Right lobe of liver (tissue), 6 donors: ENCODE data around the gene TBCD. TPM values are rescaled to one million over a fixed set of nuclear protein-coding genes. Genes with fewer than 3 reads are reported as not detected.

ENCODE experiments used
- ATAC-seq, 4 donors: fragments of 200-7000 bp; cut with Tn5 transposase; one replicate each; pipeline ENCODE4 v1.9.1; 2020; ENCODE audit warnings: mild to moderate bottlenecking in 4 of 4, moderate library complexity in 4 of 4
- DNase-seq, 3 donors: peaks; one replicate each; pipeline ENCODE4 v3.0.0-alpha.2; 2020
- H3K27ac ChIP-seq, 3 donors: fragments of 200-600 bp; one replicate each; pipeline ENCODE4 v1.8.0; 2022
- H3K27me3 ChIP-seq, 2 donors: fragments of 200-600 bp; one replicate each; pipeline ENCODE4 v1.8.0; 2022
- H3K36me3 ChIP-seq, 4 donors: fragments of 200-600 bp; sonication (generic) in 1 of 4; one replicate each; pipeline versions ENCODE4 v1.5.1 to v1.8.0; 2017 to 2022; ENCODE audit warnings: control low read depth in 1 of 4
- H3K4me1 ChIP-seq, 4 donors: fragments of 200-600 bp; sonication (generic) in 1 of 4; one replicate each; pipeline versions ENCODE4 v1.5.1 to v1.8.0; 2017 to 2022; ENCODE audit warnings: control low read depth in 1 of 4
- H3K4me3 ChIP-seq, 3 donors: fragments of 200-600 bp; one replicate each; pipeline ENCODE4 v1.8.0; 2022
- H3K9me3 ChIP-seq, 4 donors: fragments of 200-600 bp; sonication (generic) in 1 of 4; one replicate each; pipeline versions ENCODE4 v1.5.1 to v1.8.0; 2017 to 2022; ENCODE audit warnings: control low read depth in 1 of 4
- CTCF ChIP-seq, 4 donors: fragments of 200-600 bp in 3 of 4; fragments of 450-650 bp in 1 of 4; IDR thresholded peaks; one replicate each; pipeline versions ENCODE4 v1.5.1 to v1.8.0; 2016 to 2022; ENCODE audit warnings: antibody characterized with exemption in 4 of 4, mild to moderate bottlenecking in 2 of 4
- POLR2A ChIP-seq: fragments of 450-650 bp; IDR thresholded peaks from one replicate; pipeline ENCODE4 v1.6.1; 2017; ENCODE audit warnings: antibody characterized with exemption, mild to moderate bottlenecking
- WGBS: methylation state at CpG from one replicate; pipeline ENCODE4 v1.1.6; 2018; ENCODE audit warnings: low coverage, low lambda C conversion rate; ENCODE audit not compliant: insufficient coverage; ENCODE audit errors: missing lambda C conversion rate; 5-methylcytosine and 5-hydroxymethylcytosine counted together
- intact Hi-C, 2 donors: fragments of 100-400 bp; cut with DNase I; formaldehyde crosslinking; loops; one replicate each; pipeline versions ENCODE4 v1.11.2 to v1.14.1; 2022
- total RNA-seq, 6 experiments: library from RNA; depleted of rRNA in 2 of 6; stranded (reverse); fragments of >200 nt in 2 of 6; fragmentation: NEBNext Ultra II Directional in 3 of 6; extraction: Animal tissue kit (Norgen Biotek cat#: 25700) in 3 of 6; gene quantifications; one replicate each; pipeline versions ENCODE4 v1.1.0 to v1.2.4, GENCODE V29; 2016 to 2023
- donor health status: DM: no; HTN: yes; CAD: no.
- donor health status: DM: no; HTN: no; CAD: no.
- donor health status: DM: no; HTN: no; CAD: no.
- donor health status: DM: no; HTN: yes; CAD: no.
- donor health status: DM: no; HTN: yes; CAD: no.

The TBCD gene
- total RNA-seq, 6 experiments from 2014 or later: 28.0 to 55.7 (median 41.3) TPM

DNA sequence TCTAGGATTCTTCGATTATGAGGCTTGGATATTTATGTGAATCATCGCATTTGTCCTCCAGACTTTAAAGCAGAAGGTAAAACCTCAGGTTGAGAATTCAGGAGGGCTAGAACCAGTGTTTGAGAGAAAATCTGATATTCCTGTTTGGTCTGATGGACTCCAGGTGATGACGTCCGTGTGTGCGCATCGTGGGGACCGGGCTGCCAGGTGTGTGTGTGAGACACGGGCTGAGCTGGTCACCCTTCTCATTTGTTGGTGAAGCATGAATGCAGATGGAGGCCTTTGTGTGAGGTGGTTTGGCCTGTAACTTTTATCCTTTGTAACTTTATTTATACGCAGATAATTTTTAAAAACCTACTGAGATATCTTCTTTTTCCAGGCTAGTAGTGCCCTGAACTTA lies 45.2 kb downstream of the TBCD start:
- no peak overlapping the region for H3K4me3 ChIP-seq
- H3K27me3 ChIP-seq: no peaks in the 10 kb centered on the region
- peaks cover 0 to 4% (median 0%) of the 10 kb centered on the region in 4 donors for H3K36me3 ChIP-seq
- DNase-seq (no peak), ATAC-seq (no peak)
- no peaks in the 10 kb centered on the region for H3K9me3 ChIP-seq
- 91% methylated on average over 9 of the region's 9 CpGs for WGBS
- TF ChIP-seq POLR2A (no peak), CTCF (IDR thresholded peaks at IDR 0.05) (no peak)
- intact Hi-C loops: no loop called here
- H3K27ac ChIP-seq: no peak overlapping the region
- H3K4me1 ChIP-seq: no peaks in the 10 kb centered on the region

GRCh38 chr17:82798752-82799151 lies 46.9 kb downstream of the TBCD start:
- 100% methylated on average over 7 of the region's 7 CpGs for WGBS
- no peak overlapping the region for H3K27ac ChIP-seq
- H3K27me3 ChIP-seq: no peaks in the 10 kb centered on the region
- intact Hi-C loops: no loop called here
- no peak for TF ChIP-seq CTCF (IDR thresholded peaks at IDR 0.05)
- no peak for TF ChIP-seq POLR2A
- ATAC-seq (no peak), DNase-seq (no peak)
- H3K4me3 ChIP-seq: no peak overlapping the region
- H3K9me3 ChIP-seq: no peaks in the 10 kb centered on the region
- H3K36me3 ChIP-seq: peaks cover 0 to 4% (median 0%) of the 10 kb centered on the region in 4 donors
- H3K4me1 ChIP-seq: no peaks in the 10 kb centered on the region

DNA sequence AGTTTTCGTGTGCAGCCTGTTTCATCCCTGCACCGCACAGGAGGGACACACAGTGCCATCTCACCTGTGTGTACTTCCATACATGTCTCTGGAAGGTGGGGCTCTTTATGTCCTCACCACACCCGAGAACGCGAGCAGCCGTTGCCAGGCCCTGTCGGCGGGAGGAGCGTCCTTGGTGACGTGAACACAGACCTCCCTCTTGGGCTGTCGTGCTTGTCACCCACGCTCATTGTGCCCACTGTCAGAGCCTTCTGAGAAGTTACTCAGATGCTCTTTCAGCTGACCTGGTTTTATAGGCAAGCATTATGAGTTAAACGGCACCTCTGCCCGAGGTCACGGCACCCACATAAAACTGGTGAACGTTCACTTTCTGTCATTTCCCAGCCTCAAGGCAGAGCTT lies 47.7 kb downstream of the TBCD start:
- intact Hi-C loops: no loop called here
- no peak for TF ChIP-seq CTCF (IDR thresholded peaks at IDR 0.05)
- 81% methylated on average over 3 of the region's 16 CpGs for WGBS
- Histone ChIP-seq H3K27me3 (no peaks in the 10 kb centered on the region), H3K9me3 (no peaks in the 10 kb centered on the region), H3K4me3 (no peak overlapping the region), H3K36me3 (peaks cover 0 to 4% (median 0%) of the 10 kb centered on the region in 4 donors), H3K4me1 (no peaks in the 10 kb centered on the region), H3K27ac (no peak overlapping the region)
- ATAC-seq (no peak), DNase-seq (no peak)

GRCh38 chr17:82800885-82801284 lies 49.0 kb downstream of the TBCD start:
- TF ChIP-seq POLR2A (no peak), CTCF (IDR thresholded peaks at IDR 0.05) (no peak)
- no peak overlapping the region for H3K4me3 ChIP-seq
- H3K9me3 ChIP-seq: no peaks in the 10 kb centered on the region
- no peak for ATAC-seq
- intact Hi-C loops: no loop called here
- no peaks in the 10 kb centered on the region for H3K27me3 ChIP-seq
- H3K36me3 ChIP-seq: no peaks in the 10 kb centered on the region
- H3K4me1 ChIP-seq: no peaks in the 10 kb centered on the region
- DNase-seq: no peak
- no peak overlapping the region for H3K27ac ChIP-seq
- no CpG with 5 or more reads among the region's 15 CpGs for WGBS

GRCh38 chr17:82801377-82801970 lies 49.6 kb downstream of the TBCD start:
- Histone ChIP-seq H3K4me1 (no peaks in the 10 kb centered on the region), H3K9me3 (no peaks in the 10 kb centered on the region), H3K36me3 (no peaks in the 10 kb centered on the region), H3K27ac (no peak overlapping the region), H3K27me3 (no peaks in the 10 kb centered on the region), H3K4me3 (no peak overlapping the region)
- TF ChIP-seq POLR2A: no peak
- TF ChIP-seq CTCF (IDR thresholded peaks at IDR 0.05): no peak
- 97% methylated on average over 20 of the region's 63 CpGs for WGBS
- ATAC-seq: no peak
- intact Hi-C loops: no loop called here
- DNase-seq: no peak
